Testis (tissue), 2 donors: ENCODE data around the gene EPHX1.

Source experiments
- CTCF ChIP-seq, 3 experiments: fragments of 450-650 bp in 2 of 3; fragments of 200-600 bp in 1 of 3; sonication (generic) in 1 of 3; IDR thresholded peaks; one replicate each; pipeline ENCODE4 v1.5.1; 2016 to 2019; ENCODE audit warnings: antibody characterized with exemption in 3 of 3, mild to moderate bottlenecking in 2 of 3, moderate library complexity in 1 of 3
- POLR2A ChIP-seq: fragments of 450-650 bp; IDR thresholded peaks from one replicate; pipeline ENCODE4 v1.6.1; 2017; ENCODE audit warnings: antibody characterized with exemption, mild to moderate bottlenecking, moderate library complexity

GRCh38 chr1:225776294-225776693 is 33.6 kb upstream of the EPHX1 start:
- TF ChIP-seq CTCF (IDR thresholded peaks at IDR 0.05) (no peak), POLR2A (no peak)
